LNCaP clone FGC (cell line): ENCODE measurements around the gene FGFRL1.
A peak's percentile ranks its signal among the peaks of the same experiment; 100 is the strongest.

Experiments
- DNase-seq: peaks from one replicate; pipeline ENCODE4 v3.0.0-alpha.2; 2011; ENCODE audit warnings: low read depth
- H3K4me3 ChIP-seq: 2 replicates; pipeline ENCODE4 v1.5.1; 2011; ENCODE audit warnings: mild to moderate bottlenecking, low read depth, low read length, control low read depth
- TF ChIP-seq, protein P1 (sequence below): IDR thresholded peaks from 2 replicates; pipeline ENCODE4 v1.5.1; 2012; ENCODE audit warnings: mild to moderate bottlenecking; ENCODE audit not compliant: control insufficient read depth, insufficient read depth; ENCODE audit errors: extremely low read depth

FGFRL1 gene

DNA sequence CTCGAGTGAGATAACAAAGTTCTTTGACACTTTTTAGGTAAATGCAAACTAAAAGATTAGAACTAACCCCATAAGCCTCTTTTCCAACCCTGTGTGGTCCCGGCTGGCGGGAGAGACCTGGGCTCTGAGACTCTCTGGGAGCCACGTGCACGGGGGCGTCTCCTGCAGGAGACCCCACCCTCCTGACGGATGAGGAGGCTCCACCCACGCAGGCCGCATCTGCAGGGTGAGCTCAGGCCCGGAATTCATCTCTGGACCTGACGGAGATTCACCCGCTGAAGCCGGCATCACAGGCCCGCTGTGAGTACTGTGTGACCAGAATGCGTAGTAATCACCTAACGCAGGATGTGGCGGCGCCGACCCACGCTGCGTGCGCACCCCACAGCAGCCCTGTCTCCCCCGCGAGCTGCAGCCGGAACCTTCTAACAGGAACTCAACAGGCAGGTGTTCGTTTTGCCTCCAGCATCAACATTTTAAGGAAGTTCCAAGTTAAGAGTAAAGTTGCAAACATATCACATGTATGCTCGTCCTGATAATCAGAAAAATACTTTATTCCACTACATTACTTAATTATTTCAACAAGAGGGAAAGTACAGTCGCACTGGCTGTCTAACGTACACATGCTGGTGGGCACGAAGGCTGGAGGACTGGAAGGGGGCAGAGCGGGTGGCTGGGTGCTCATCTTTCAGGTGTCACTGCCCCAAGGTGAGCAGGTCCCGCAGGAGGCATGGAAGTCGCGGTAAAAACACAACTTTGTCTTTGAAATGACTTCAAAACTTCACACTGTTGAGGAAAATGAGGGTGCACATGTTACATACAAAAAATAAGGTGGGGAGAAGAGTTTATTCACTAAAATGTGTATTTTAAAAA is 44.5 kb downstream of the FGFRL1 start:
- H3K4me3 ChIP-seq = no peak overlapping the region
- no peak for DNase-seq
- TF ChIP-seq, protein P1, sequence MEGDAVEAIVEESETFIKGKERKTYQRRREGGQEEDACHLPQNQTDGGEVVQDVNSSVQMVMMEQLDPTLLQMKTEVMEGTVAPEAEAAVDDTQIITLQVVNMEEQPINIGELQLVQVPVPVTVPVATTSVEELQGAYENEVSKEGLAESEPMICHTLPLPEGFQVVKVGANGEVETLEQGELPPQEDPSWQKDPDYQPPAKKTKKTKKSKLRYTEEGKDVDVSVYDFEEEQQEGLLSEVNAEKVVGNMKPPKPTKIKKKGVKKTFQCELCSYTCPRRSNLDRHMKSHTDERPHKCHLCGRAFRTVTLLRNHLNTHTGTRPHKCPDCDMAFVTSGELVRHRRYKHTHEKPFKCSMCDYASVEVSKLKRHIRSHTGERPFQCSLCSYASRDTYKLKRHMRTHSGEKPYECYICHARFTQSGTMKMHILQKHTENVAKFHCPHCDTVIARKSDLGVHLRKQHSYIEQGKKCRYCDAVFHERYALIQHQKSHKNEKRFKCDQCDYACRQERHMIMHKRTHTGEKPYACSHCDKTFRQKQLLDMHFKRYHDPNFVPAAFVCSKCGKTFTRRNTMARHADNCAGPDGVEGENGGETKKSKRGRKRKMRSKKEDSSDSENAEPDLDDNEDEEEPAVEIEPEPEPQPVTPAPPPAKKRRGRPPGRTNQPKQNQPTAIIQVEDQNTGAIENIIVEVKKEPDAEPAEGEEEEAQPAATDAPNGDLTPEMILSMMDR = no peak

DNA sequence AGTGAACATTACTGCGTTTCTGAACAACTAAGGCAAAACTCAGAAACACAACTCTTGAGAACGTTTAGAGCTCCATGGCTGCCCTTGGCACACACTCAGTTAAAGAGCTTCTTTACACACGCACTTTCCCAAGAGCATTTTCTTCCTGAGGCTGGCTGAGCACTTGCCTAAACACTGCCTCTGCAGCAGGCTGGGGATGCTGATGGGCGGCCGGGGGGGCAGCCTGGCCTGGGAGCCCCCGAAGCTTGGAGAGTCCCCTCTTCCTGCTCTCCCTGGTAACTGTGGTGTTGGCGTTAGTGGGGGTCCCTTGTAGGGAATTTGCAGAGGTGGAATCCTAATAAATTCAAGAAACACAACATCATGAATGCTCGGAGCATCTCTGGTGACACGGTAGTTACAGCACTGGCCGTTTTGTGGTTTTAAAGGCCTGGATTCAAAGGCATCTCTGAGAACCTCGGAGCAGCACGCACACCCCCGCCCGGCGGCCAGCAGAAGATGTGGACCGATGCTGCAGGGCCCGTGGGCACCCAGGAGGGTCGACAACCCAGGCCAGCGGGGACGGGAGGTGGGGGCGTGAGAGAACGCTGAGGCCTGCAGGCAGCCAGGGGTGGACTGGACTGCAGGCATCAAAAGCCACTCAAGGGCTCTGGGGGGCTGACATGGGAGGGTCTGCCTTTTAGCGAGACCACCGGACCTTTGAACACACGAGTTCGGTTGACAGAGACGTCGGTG is 45.4 kb downstream of the FGFRL1 start:
- TF ChIP-seq, protein P1 = no peak
- H3K4me3 ChIP-seq = no peak overlapping the region
- DNase-seq = no peak

DNA sequence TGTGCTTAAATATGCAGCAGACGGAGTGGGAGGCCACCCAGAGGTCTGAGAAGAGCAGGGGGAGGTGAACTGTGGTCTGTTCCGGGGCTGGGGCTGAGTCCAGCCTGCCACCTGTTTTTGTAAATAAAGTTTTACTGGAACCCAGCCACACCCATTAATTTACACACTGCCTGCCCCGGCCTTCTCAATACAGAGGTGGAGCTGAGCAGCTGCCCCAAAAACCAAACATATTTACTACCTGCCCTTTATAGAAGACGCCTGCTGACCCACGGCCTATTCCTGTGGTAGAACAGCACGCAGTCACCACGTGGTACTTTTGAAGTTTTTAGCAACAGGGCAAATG is 45.9 kb downstream of the FGFRL1 start:
- TF ChIP-seq, protein P1 = no peak
- peak; percentile 61 for DNase-seq

DNA sequence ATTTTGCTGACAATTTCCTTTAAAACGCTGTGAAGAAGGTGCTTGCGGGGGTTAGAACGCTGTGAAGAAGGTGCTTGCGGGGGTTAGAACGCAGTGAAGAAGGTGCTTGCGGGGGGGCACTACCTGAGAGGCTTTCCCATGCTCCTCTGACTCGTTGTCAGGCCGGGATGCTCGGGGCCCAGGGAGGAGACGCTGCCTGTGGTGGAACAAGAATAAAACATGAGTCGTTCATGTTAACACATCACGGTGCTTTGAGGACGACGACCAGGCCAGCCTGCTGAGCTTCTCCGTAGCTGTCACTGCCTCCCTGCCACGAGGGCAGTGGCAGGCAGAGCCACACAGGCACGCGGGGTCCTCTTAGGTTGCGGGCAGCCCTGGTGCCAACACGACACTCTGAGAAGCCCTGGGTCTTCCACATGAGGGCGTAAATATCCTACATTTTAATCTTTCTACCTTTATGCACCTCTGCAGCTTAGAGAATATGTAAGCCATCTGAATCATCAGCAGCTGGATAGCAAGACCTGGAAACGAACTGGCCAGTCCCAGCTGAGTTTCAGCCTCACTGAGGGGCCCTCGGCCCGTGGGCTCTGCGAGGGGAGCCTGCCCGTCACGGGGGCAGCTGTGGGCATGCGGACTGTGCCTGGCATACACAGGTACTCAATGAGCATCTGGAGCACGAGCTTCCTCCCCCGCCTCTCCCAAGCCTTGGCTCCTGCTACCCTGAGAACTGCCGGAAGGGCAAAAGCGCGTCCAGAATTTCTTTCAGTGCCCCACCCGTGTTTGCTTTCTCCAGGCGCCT is 47.0 kb downstream of the FGFRL1 start:
- TF ChIP-seq, protein P1 = no peak
- no peak for DNase-seq
- H3K4me3 ChIP-seq = no peak overlapping the region

More for the DNA sequence above, 45.9 kb downstream of the FGFRL1 start:
- no peak overlapping the region for H3K4me3 ChIP-seq

DNA sequence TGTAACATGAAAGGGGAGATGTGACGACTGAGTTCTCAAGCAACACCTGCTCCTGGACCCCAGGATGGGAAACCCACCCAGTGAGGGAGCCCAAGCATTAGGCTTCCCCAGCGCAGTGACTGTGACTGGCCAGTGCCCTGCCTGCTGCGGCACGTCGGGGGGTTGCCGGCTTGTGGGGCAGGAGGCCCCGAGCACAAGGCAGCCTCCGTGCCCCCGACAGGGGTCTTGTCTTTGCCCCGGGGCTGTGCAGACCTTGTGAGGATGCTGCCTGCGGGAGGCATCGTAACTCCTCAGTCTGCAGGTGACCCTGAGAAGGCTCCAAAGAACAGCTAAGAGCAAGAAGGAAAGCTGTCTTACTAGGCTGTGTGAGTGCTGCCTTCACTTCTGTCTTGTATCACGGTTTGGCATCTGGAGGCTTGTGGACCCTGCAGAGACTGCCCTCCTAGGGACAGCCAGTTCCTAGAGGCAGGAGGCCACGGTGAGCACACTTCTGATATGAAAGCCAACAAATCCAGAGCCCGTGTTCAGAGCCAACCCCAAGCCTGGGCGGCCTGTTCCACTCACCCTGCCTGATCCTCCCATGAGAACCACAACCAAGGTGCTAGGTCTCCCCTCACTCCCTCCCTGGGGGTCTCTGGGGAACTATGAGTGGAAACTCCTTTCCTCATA is 47.7 kb downstream of the FGFRL1 start:
- TF ChIP-seq, protein P1 = no peak
- H3K4me3 ChIP-seq = no peak overlapping the region
- DNase-seq = no peak

DNA sequence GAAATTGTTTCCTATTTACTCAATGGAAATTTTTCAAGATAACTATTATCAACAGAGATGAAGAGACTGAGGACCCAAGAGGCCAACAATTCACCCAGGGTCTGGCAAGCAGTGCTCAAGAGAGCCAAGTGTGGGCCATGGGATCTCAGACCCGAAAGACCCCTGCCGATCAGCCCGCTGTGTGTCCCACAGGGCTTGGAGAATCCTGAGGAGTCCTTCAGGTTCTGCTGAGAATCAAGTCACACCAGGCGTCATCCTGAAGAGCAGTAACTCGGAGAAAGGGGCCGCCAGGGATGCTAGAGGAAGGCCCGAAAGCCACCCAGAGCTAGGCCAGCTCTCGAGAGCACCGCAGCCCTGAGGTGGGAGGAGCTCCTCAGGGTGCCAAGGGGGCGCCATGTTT is 48.7 kb downstream of the FGFRL1 start:
- TF ChIP-seq, protein P1 = no peak
- no peak for DNase-seq

More for the DNA sequence above, 48.7 kb downstream of the FGFRL1 start:
- H3K4me3 ChIP-seq = no peak overlapping the region
